ENCODE data around the gene DCLK1.

Gene DCLK1

GRCh38 chr13:35936246-35936978, 194.8 kb downstream of the DCLK1 start:
- no peak for DNase-seq

GRCh38 chr13:35930665-35931631, 200.2 kb downstream of the DCLK1 start:
- DNase-seq, result no peak

GRCh38 chr13:35927567-35928021, 203.6 kb downstream of the DCLK1 start:
- DNase-seq, result peak in 1 of 2 donors; percentile 7

GRCh38 chr13:35926859-35927530, 204.2 kb downstream of the DCLK1 start:
- DNase-seq, result no peak

GRCh38 chr13:35925669-35926068, 205.5 kb downstream of the DCLK1 start:
- DNase-seq, result no peak

- no peak for DNase-seq
These were observed 207.8 kb downstream of the DCLK1 start for GRCh38 chr13:35923347-35923746.

- DNase-seq, result no peak
These were observed 210.4 kb downstream of the DCLK1 start for GRCh38 chr13:35920816-35921215.

GRCh38 chr13:35917942-35918645, 213.1 kb downstream of the DCLK1 start:
- DNase-seq, result no peak

- DNase-seq, result no peak
These were observed 213.8 kb downstream of the DCLK1 start for GRCh38 chr13:35917252-35917941.

GRCh38 chr13:35916146-35916545, 215.0 kb downstream of the DCLK1 start:
- no peak for DNase-seq

- DNase-seq, result no peak
These were observed 216.5 kb downstream of the DCLK1 start for GRCh38 chr13:35914662-35915061.

GRCh38 chr13:35912841-35913240, 218.3 kb downstream of the DCLK1 start:
- no peak for DNase-seq

- DNase-seq, result no peak
These were observed 221.2 kb downstream of the DCLK1 start for GRCh38 chr13:35909837-35910540.

- DNase-seq, result no peak
These were observed 222.1 kb downstream of the DCLK1 start for GRCh38 chr13:35909091-35909490.

GRCh38 chr13:35908226-35908625, 223.0 kb downstream of the DCLK1 start:
- DNase-seq, result no peak

- no peak for DNase-seq
These were observed 224.5 kb downstream of the DCLK1 start for GRCh38 chr13:35906636-35907035.

GRCh38 chr13:35903075-35903474, 228.1 kb downstream of the DCLK1 start:
- no peak for DNase-seq

GRCh38 chr13:35898041-35898440, 233.1 kb downstream of the DCLK1 start:
- DNase-seq, result no peak

- DNase-seq, result no peak
These were observed 236.5 kb downstream of the DCLK1 start for GRCh38 chr13:35894636-35895035.

GRCh38 chr13:35892837-35893814, 238.1 kb downstream of the DCLK1 start:
- DNase-seq, result no peak
